Measurements from ENCODE around the gene ADAM15. TPM values are rescaled to one million over a fixed set of nuclear protein-coding genes. Genes with fewer than 3 reads are reported as not detected.

Gene ADAM15
- total RNA-seq, 4 donors from 2014 or later = 90.6 to 196 (median 115) TPM

- no peak within 1 kb of the TSS for H3K27ac ChIP-seq
- DNase-seq = no peak
- no peaks in the 10 kb centered on the region for H3K36me3 ChIP-seq
- TF ChIP-seq POLR2AphosphoS5 (IDR thresholded peaks at IDR 0.05) (no peak), EP300 (IDR thresholded peaks at IDR 0.05; ENCODE audit: low read depth) (no peak), POLR2A (IDR thresholded peaks at IDR 0.05) (no peak), CTCF (IDR thresholded peaks at IDR 0.05) (no peak)
- peaks cover under 1 to 20% (median 8%) of the 10 kb centered on the region in 4 donors for H3K4me1 ChIP-seq
- no peak within 1 kb of the TSS for H3K4me3 ChIP-seq
- WGBS, 2 donors (ENCODE audit: low coverage in 1 of 2) = 93% methylated on average over 9 of the region's 9 CpGs; no CpG with 5 or more reads in 1 of the 2 donors
- in situ Hi-C loops (cut with MboI; ENCODE audit: low pct_ligation_motif_present in 1 of 4, low pct_unique_long_range_greater_than_20kb in 1 of 4, low sequenced_read_pairs in 3 of 4) (no loop called here), intact Hi-C loops (cut with DNase I; ENCODE audit: low total_unique reads) (no loop called here)
- H3K9me3 ChIP-seq = no peaks in the 10 kb centered on the region
- H3K27me3 ChIP-seq = no peaks in the 10 kb centered on the region
Observed at GRCh38 chr1:155033524-155033923, 17.6 kb upstream of the ADAM15 start, which contains the start of the genes DCST1 and DCST2. DCST1 (plus strand) TSS chr1:155033824; CDS start chr1:155034037, 213 bp downstream. DCST2 (minus strand) TSS chr1:155033781; CDS start chr1:155033701, 80 bp downstream.

- Histone ChIP-seq H3K4me1 (peaks cover 6 to 30% (median 15%) of the 10 kb centered on the region in 4 donors), H3K9me3 (no peaks in the 10 kb centered on the region), H3K36me3 (no peaks in the 10 kb centered on the region), H3K27ac (no peak overlapping the region), H3K4me3 (no peak overlapping the region), H3K27me3 (no peaks in the 10 kb centered on the region)
- WGBS, 2 donors (ENCODE audit: low coverage in 1 of 2) = 69 to 83% methylated on average over 4 to 20 of the region's 20 CpGs
- in situ Hi-C loops (cut with MboI; ENCODE audit: low pct_ligation_motif_present in 1 of 4, low pct_unique_long_range_greater_than_20kb in 1 of 4, low sequenced_read_pairs in 3 of 4) = no loop called here
- no peak for DNase-seq
- intact Hi-C loops (cut with DNase I; ENCODE audit: low total_unique reads) = no loop called here
- no peak for TF ChIP-seq EP300 (IDR thresholded peaks at IDR 0.05; ENCODE audit: low read depth)
- no peak for TF ChIP-seq POLR2A (IDR thresholded peaks at IDR 0.05)
Observed at GRCh38 chr1:155034318-155035208, 16.6 kb upstream of the ADAM15 start.

GRCh38 chr1:155035936-155036335 lies 15.2 kb upstream of the ADAM15 start:
- Histone ChIP-seq H3K27ac (no peak overlapping the region), H3K4me3 (no peak overlapping the region), H3K27me3 (no peaks in the 10 kb centered on the region), H3K9me3 (no peaks in the 10 kb centered on the region), H3K4me1 (peaks cover 6 to 30% (median 15%) of the 10 kb centered on the region in 4 donors), H3K36me3 (no peaks in the 10 kb centered on the region)
- WGBS, 2 donors (ENCODE audit: low coverage in 1 of 2) = 92 to 100% methylated on average over 1 to 2 of the region's 2 CpGs
- in situ Hi-C loops (cut with MboI; ENCODE audit: low pct_ligation_motif_present in 1 of 4, low pct_unique_long_range_greater_than_20kb in 1 of 4, low sequenced_read_pairs in 3 of 4) = no loop called here
- no peak for TF ChIP-seq CTCF (IDR thresholded peaks at IDR 0.05)
- TF ChIP-seq POLR2A (IDR thresholded peaks at IDR 0.05) = no peak
- TF ChIP-seq EP300 (IDR thresholded peaks at IDR 0.05; ENCODE audit: low read depth) = no peak
- no peak for TF ChIP-seq POLR2AphosphoS5 (IDR thresholded peaks at IDR 0.05)
- intact Hi-C loops (cut with DNase I; ENCODE audit: low total_unique reads) = no loop called here
- DNase-seq = no peak

GRCh38 chr1:155037043-155037442 lies 14.1 kb upstream of the ADAM15 start:
- in situ Hi-C loops (cut with MboI; ENCODE audit: low pct_ligation_motif_present in 1 of 4, low pct_unique_long_range_greater_than_20kb in 1 of 4, low sequenced_read_pairs in 3 of 4) (no loop called here), intact Hi-C loops (cut with DNase I; ENCODE audit: low total_unique reads) (no loop called here)
- no peak for TF ChIP-seq POLR2AphosphoS5 (IDR thresholded peaks at IDR 0.05)
- TF ChIP-seq POLR2A (IDR thresholded peaks at IDR 0.05) = no peak
- TF ChIP-seq EP300 (IDR thresholded peaks at IDR 0.05; ENCODE audit: low read depth) = no peak
- TF ChIP-seq CTCF (IDR thresholded peaks at IDR 0.05) = no peak
- no peak overlapping the region for H3K4me3 ChIP-seq
- H3K27ac ChIP-seq = no peak overlapping the region
- H3K27me3 ChIP-seq = no peaks in the 10 kb centered on the region
- H3K9me3 ChIP-seq = no peaks in the 10 kb centered on the region
- no peaks in the 10 kb centered on the region for H3K36me3 ChIP-seq
- H3K4me1 ChIP-seq = peaks cover 6 to 30% (median 15%) of the 10 kb centered on the region in 4 donors
- 97% methylated on average over 3 of the region's 3 CpGs; no CpG with 5 or more reads in 1 of the 2 donors for WGBS, 2 donors (ENCODE audit: low coverage in 1 of 2)
- DNase-seq = no peak
